IMR-90 (cell line): ENCODE results near the gene AAR2.

ENCODE experiments used
- MXI1 ChIP-seq: IDR thresholded peaks from 2 replicates; pipeline ENCODE4 v1.6.1; 2012; ENCODE audit warnings: low read depth, mild to moderate bottlenecking, low read length, moderate library complexity, borderline replicate concordance
- POLR2A ChIP-seq: IDR thresholded peaks from 2 replicates; pipeline ENCODE4 v1.6.1; 2012; ENCODE audit warnings: mild to moderate bottlenecking, low read depth, low read length
- RAD21 ChIP-seq: IDR thresholded peaks from 2 replicates; pipeline ENCODE4 v1.6.1; 2012; ENCODE audit warnings: low read length, improper control_type of control experiment
- RCOR1 ChIP-seq: IDR thresholded peaks from 2 replicates; pipeline ENCODE4 v1.6.1; 2012; ENCODE audit warnings: mild to moderate bottlenecking, low read length, improper control_type of control experiment; ENCODE audit not compliant: insufficient replicate concordance
- SMC3 ChIP-seq: fragments of 150-350 bp; IDR thresholded peaks from 2 replicates; pipeline ENCODE4 v1.6.1; 2016; ENCODE audit warnings: low read depth, mild to moderate bottlenecking, antibody characterized with exemption, low read length, moderate library complexity
- TF ChIP-seq, protein P1 (sequence below): conservative IDR thresholded peaks from 2 replicates; pipeline ENCODE4 v1.5.1; 2012; ENCODE audit warnings: mild to moderate bottlenecking, low read depth, low read length, improper control_type of control experiment

DNA sequence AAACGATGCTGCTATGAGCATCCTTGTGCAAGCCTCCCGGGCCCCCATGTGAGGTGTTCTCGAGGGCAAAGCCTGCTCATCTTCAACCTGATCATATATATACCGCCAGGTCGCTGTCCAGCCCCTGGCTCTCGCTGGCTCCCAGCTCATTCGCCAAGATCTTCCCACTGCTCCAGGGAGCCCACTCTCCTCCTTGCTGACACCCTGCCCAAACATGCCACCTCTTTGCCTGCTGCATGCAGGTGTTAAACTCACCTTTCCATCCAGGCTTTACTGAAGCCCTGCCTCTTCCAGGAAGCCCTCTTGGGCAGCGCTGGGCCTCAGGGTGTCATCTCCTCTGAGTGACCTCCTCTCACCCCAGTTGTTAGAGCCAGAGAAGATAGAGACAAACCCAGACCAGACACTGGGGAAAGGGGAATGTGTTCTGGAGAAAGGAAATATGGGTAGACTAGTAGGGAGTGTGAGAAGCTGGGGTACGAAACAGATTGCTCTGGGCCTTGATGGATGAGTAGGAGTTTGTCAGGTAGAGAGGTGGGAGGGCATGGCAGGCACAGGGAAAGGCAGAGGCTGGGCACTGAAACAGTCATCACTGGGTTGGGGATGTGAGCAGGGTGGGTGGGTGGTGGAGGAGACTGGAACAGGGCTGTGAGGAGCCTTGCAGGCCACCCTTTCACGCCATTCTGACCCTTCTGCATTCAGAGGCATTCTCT is 68.7 kb downstream of the AAR2 start:
- TF ChIP-seq, protein P1, sequence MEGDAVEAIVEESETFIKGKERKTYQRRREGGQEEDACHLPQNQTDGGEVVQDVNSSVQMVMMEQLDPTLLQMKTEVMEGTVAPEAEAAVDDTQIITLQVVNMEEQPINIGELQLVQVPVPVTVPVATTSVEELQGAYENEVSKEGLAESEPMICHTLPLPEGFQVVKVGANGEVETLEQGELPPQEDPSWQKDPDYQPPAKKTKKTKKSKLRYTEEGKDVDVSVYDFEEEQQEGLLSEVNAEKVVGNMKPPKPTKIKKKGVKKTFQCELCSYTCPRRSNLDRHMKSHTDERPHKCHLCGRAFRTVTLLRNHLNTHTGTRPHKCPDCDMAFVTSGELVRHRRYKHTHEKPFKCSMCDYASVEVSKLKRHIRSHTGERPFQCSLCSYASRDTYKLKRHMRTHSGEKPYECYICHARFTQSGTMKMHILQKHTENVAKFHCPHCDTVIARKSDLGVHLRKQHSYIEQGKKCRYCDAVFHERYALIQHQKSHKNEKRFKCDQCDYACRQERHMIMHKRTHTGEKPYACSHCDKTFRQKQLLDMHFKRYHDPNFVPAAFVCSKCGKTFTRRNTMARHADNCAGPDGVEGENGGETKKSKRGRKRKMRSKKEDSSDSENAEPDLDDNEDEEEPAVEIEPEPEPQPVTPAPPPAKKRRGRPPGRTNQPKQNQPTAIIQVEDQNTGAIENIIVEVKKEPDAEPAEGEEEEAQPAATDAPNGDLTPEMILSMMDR, result no peak
- no peak for TF ChIP-seq RAD21
- TF ChIP-seq SMC3, result no peak
- TF ChIP-seq POLR2A, result no peak
- TF ChIP-seq RCOR1, result no peak
- no peak for TF ChIP-seq MXI1
